Right atrium auricular region (tissue), 2 donors: Measurements from ENCODE around the gene SLC49A4. TPM values are rescaled to one million over a fixed set of nuclear protein-coding genes. Genes with fewer than 3 reads are reported as not detected.

Experiments
- DNase-seq: peaks from one replicate; pipeline ENCODE4 v3.0.0-alpha.2; 2019; ENCODE audit warnings: low spot score
- H3K27ac ChIP-seq, 2 donors: fragments of 200-600 bp; sonication (generic); 1 replicate in 1 of 2; 2 replicates in 1 of 2; pipeline ENCODE4 v1.5.1; 2016 to 2019
- H3K27me3 ChIP-seq, 2 donors: fragments of 200-600 bp; sonication (generic); one replicate each; pipeline versions ENCODE4 v1.5.1 to v1.6.0; 2017 to 2019
- H3K36me3 ChIP-seq: fragments of 200-600 bp; sonication (generic); one replicate; pipeline ENCODE4 v1.5.1; 2016
- H3K4me1 ChIP-seq, 2 donors: fragments of 200-600 bp; sonication (generic); one replicate each; pipeline versions ENCODE4 v1.5.1 to v1.6.0; 2017 to 2019
- H3K4me3 ChIP-seq, 2 donors: fragments of 200-600 bp; sonication (generic); 1 replicate in 1 of 2; 2 replicates in 1 of 2; pipeline ENCODE4 v1.5.1; 2017 to 2019; ENCODE audit warnings: mild to moderate bottlenecking in 1 of 2, moderate library complexity in 1 of 2
- H3K9me3 ChIP-seq, 2 donors: fragments of 200-600 bp; sonication (generic); one replicate each; pipeline ENCODE4 v1.5.1; 2019
- total RNA-seq, 2 donors: library from RNA; depleted of rRNA; stranded (reverse); fragments of >200 nt; gene quantifications; one replicate each; pipeline ENCODE4 v1.1.0, GENCODE V29; 2016
- TF ChIP-seq, protein P1 (sequence below), 2 donors: fragments of 200-600 bp; sonication (generic); IDR thresholded peaks; one replicate each; pipeline ENCODE4 v1.5.1; 2019; ENCODE audit warnings: antibody characterized with exemption in 2 of 2

Gene SLC49A4
- total RNA-seq, 2 donors from 2014 or later: 22.9 to 25.7 TPM

DNA sequence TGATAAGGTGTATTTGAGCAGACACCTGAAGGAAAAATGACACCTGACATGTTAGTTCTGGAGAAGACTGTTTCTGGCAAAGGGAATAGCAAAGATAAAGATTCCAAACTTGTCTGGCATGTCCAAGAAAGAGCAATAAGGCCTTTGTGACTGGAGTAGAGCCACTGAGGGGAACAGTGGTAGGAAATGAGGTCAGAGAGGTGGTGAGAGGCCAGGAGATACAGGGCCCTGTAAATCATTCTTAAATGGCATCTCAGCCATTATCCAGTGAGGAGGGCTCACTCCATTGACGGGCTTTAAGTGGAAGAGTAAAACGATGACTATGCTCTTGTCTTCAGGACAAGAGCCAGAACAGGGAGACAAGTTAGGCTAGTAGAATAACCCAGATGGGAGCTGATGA, 4.5 kb downstream of the SLC49A4 start:
- TF ChIP-seq, protein P1, sequence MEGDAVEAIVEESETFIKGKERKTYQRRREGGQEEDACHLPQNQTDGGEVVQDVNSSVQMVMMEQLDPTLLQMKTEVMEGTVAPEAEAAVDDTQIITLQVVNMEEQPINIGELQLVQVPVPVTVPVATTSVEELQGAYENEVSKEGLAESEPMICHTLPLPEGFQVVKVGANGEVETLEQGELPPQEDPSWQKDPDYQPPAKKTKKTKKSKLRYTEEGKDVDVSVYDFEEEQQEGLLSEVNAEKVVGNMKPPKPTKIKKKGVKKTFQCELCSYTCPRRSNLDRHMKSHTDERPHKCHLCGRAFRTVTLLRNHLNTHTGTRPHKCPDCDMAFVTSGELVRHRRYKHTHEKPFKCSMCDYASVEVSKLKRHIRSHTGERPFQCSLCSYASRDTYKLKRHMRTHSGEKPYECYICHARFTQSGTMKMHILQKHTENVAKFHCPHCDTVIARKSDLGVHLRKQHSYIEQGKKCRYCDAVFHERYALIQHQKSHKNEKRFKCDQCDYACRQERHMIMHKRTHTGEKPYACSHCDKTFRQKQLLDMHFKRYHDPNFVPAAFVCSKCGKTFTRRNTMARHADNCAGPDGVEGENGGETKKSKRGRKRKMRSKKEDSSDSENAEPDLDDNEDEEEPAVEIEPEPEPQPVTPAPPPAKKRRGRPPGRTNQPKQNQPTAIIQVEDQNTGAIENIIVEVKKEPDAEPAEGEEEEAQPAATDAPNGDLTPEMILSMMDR (IDR thresholded peaks at IDR 0.05): no peak
- Histone ChIP-seq H3K9me3 (no peaks in the 10 kb centered on the region), H3K4me3 (no peak overlapping the region), H3K27ac (no peak overlapping the region), H3K36me3 (no peaks in the 10 kb centered on the region), H3K4me1 (peaks cover 0 to 14% of the 10 kb centered on the region in 2 donors), H3K27me3 (no peaks in the 10 kb centered on the region)
- no peak for DNase-seq

DNA sequence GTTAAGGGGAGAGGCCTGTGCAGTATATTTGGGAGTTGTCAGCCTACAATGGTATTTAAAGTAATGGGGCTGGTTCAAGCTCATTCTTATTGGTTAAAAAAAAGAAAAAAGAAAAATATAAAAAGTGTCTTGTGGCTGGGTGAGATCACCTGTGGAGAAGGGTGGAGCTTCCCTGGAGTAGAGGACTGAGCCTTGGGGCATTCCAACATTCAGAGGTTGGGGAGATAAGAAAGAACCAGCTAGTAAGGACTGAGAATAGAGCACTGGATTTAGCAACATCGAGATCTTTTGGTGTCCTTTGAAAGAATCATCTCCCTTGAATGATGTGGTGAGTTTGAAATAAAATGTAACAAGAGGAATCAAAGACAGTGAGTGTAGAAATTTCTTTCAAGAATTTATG, 5.2 kb downstream of the SLC49A4 start:
- Histone ChIP-seq H3K4me1 (peaks cover 0 to 14% of the 10 kb centered on the region in 2 donors), H3K27me3 (no peaks in the 10 kb centered on the region), H3K4me3 (no peak overlapping the region), H3K27ac (no peak overlapping the region), H3K36me3 (no peaks in the 10 kb centered on the region), H3K9me3 (no peaks in the 10 kb centered on the region)
- no peak for DNase-seq
- TF ChIP-seq, protein P1 (IDR thresholded peaks at IDR 0.05): no peak

DNA sequence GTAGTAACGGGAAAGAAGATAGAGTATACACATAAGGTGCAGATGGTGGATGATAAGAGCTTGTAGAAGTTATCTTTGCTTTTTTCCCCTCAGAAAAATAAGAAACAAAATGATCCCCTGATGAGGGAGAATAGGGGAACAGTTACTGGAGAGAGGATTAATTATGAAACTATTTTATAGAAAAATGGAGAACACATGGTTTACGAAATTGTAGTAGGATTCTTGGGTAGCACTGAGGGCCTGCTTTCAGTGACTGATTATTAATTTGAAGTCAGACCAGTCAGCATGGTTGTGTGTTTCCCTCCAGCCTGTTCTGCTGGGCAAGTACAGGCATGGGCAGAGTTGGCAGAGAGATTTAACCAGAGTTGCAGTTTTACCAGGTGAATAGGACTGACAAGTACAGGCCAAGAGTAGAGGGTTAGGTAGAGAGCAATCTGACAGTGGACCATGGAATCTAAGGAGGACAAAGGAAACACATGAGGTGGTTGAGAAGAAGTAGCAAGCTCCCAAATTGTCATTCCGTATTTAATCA, 5.9 kb downstream of the SLC49A4 start:
- DNase-seq: no peak
- no peaks in the 10 kb centered on the region for H3K9me3 ChIP-seq
- no peaks in the 10 kb centered on the region for H3K36me3 ChIP-seq
- H3K4me3 ChIP-seq: no peak overlapping the region
- H3K27me3 ChIP-seq: no peaks in the 10 kb centered on the region
- TF ChIP-seq, protein P1 (IDR thresholded peaks at IDR 0.05): no peak
- peaks cover 0 to 11% of the 10 kb centered on the region in 2 donors for H3K4me1 ChIP-seq
- H3K27ac ChIP-seq: no peak overlapping the region

DNA sequence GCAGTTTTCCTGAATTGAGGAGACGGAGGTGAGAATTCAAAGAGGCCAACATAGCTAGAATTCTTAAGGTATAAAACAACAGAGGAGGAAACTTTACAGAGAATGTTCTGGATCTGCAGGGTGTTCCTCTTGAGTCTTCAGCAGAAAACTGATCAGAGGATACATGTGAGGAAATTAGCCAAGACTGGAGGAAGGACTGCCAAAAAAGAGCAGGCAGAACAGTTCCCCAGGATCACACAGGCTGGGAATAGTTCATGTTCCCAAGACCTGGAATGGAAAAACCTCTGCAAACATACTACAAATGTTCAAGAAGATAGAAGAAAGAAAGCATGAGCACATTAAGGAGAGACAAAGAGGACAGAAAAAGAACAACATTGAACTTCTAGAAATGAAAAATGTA, 7.5 kb downstream of the SLC49A4 start:
- no peaks in the 10 kb centered on the region for H3K36me3 ChIP-seq
- no peaks in the 10 kb centered on the region for H3K4me1 ChIP-seq
- no peaks in the 10 kb centered on the region for H3K27me3 ChIP-seq
- TF ChIP-seq, protein P1 (IDR thresholded peaks at IDR 0.05): no peak
- no peak overlapping the region for H3K27ac ChIP-seq
- no peak overlapping the region for H3K4me3 ChIP-seq
- no peak for DNase-seq
- no peaks in the 10 kb centered on the region for H3K9me3 ChIP-seq

DNA sequence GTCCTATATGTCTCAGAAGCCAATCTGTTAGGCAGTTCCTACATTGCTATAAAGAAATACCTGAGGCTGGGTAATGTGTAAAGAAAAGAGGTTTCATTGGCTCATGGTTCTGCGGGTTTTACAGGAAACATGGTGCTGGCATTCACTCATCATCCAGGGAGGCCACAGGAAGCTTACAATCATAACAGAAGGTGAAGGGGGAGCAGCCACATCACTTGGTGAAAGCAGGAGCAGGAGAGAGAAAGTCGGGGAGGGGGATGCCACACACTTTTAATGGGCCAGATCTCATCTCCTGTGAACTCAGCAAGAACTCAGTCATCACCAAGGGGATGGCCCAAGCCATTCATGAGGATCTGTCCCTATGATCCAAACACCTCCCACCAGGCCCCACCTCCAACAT, 9.1 kb downstream of the SLC49A4 start:
- no peak overlapping the region for H3K4me3 ChIP-seq
- H3K27ac ChIP-seq: no peak overlapping the region
- H3K27me3 ChIP-seq: no peaks in the 10 kb centered on the region
- no peaks in the 10 kb centered on the region for H3K4me1 ChIP-seq
- TF ChIP-seq, protein P1 (IDR thresholded peaks at IDR 0.05): no peak
- DNase-seq: no peak
- H3K9me3 ChIP-seq: no peaks in the 10 kb centered on the region
- H3K36me3 ChIP-seq: peaks cover 9% of the 10 kb centered on the region

DNA sequence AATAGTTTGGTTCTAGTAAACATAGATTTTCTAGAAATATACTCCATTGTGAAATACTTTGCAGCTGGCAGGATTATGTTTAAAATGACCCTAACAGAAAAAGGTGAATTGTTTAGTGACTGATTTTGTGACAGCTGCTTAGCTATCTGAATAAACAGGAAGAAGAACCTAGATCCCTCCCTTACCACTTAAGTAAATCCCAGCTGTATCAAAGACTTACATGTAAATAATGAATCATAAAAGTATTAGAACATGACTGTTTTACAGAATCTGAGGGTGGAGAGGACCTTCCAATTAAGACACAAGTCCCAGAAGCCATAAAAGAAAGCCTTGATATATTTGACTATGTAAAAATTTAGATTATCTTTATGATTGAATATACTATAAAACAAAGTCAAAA, 15.9 kb downstream of the SLC49A4 start:
- no peak overlapping the region for H3K4me3 ChIP-seq
- H3K27me3 ChIP-seq: no peaks in the 10 kb centered on the region
- no peak overlapping the region for H3K27ac ChIP-seq
- TF ChIP-seq, protein P1 (IDR thresholded peaks at IDR 0.05): no peak
- peaks cover 15% of the 10 kb centered on the region for H3K36me3 ChIP-seq
- no peak for DNase-seq
- no peaks in the 10 kb centered on the region for H3K9me3 ChIP-seq
- no peaks in the 10 kb centered on the region for H3K4me1 ChIP-seq
